ENCODE data around the gene TRAPPC8.

DNA sequence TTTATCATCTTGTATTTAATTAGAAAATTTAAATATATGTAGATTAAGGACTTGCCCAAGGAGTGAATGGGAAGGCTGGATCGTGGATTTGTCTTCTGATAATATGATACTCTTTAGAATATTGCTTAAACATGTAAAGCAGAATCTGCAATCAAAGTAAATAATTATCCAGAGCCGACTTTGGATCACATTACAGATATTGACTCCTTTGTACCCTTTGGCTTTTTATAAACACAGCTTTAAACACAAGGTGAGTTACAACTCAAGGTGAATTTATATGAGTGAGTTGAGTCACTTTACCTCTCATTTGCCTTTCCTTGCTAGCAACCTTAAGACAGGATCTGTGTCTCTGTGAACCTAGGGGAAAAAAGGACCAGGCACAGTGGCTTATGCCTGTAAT, 144.5 kb downstream of the TRAPPC8 start:
- no peak for TF ChIP-seq POLR2A (IDR thresholded peaks at IDR 0.05)
- TF ChIP-seq, protein P1, sequence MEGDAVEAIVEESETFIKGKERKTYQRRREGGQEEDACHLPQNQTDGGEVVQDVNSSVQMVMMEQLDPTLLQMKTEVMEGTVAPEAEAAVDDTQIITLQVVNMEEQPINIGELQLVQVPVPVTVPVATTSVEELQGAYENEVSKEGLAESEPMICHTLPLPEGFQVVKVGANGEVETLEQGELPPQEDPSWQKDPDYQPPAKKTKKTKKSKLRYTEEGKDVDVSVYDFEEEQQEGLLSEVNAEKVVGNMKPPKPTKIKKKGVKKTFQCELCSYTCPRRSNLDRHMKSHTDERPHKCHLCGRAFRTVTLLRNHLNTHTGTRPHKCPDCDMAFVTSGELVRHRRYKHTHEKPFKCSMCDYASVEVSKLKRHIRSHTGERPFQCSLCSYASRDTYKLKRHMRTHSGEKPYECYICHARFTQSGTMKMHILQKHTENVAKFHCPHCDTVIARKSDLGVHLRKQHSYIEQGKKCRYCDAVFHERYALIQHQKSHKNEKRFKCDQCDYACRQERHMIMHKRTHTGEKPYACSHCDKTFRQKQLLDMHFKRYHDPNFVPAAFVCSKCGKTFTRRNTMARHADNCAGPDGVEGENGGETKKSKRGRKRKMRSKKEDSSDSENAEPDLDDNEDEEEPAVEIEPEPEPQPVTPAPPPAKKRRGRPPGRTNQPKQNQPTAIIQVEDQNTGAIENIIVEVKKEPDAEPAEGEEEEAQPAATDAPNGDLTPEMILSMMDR (IDR thresholded peaks at IDR 0.05), result no peak

Data from lower leg skin (tissue), 3 donors.